ENCODE data around the gene UPF1.

Gene UPF1

GRCh38 chr19:18842166-18842565 lies 10.4 kb downstream of the UPF1 start:
- POLR2A ChIA-PET = interaction anchor here (4.9 kb wide), 1 partner anchor 11 kb away, joined by 23 read pairs; the partner anchor contains the start of gene UPF1
- TF ChIP-seq GLIS2 (tag by site-specific recombination; IDR thresholded peaks at IDR 0.05) (no peak), PRDM10 (tag by site-specific recombination; IDR thresholded peaks at IDR 0.05) (peak; percentile 45)
- Histone ChIP-seq H3K27ac (ENCODE audit: extremely low read depth, low read depth, low read length) (no peak overlapping the region), H3K4me3 (ENCODE audit: low read depth, low read length) (no peak overlapping the region), H3K9me3 (ENCODE audit: control insufficient read depth, insufficient read depth, low read depth, low read length) (no peaks in the 10 kb centered on the region), H3K4me1 (ENCODE audit: control insufficient read depth, insufficient read depth, low read length) (peaks cover 16% of the 10 kb centered on the region), H3K36me3 (ENCODE audit: control insufficient read depth in 2 of 2, insufficient read depth in 1 of 2, low read length in 2 of 2) (peaks cover 4 to 51% of the 10 kb centered on the region in 2 experiments; a peak in 2 of 3 replicates)
- CTCF ChIA-PET = interaction anchor here (0.5 to 1.8 kb wide), 5 partner anchors 10 to 221 kb away, joined by 3 to 6 read pairs (median 3); partner anchors contain the start of gene UPF1

GRCh38 chr19:18843960-18844359 lies 12.2 kb downstream of the UPF1 start:
- no peak overlapping the region for H3K27ac ChIP-seq (ENCODE audit: extremely low read depth, low read depth, low read length)
- no peaks in the 10 kb centered on the region for H3K9me3 ChIP-seq (ENCODE audit: control insufficient read depth, insufficient read depth, low read depth, low read length)
- ChIA-PET CTCF (interaction anchor here (0.6 to 1.5 kb wide), 6 partner anchors 14 to 532 kb away, joined by 3 to 12 read pairs (median 3); no protein-coding TSS in a partner anchor), POLR2A (interaction anchor here (0.5 to 4.9 kb wide), 8 partner anchors 10 to 358 kb away, joined by 3 to 23 read pairs (median 4); partner anchors contain the start of gene UPF1)
- peaks cover 16% of the 10 kb centered on the region for H3K4me1 ChIP-seq (ENCODE audit: control insufficient read depth, insufficient read depth, low read length)
- H3K4me3 ChIP-seq (ENCODE audit: low read depth, low read length) = no peak overlapping the region
- H3K36me3 ChIP-seq (ENCODE audit: control insufficient read depth in 2 of 2, insufficient read depth in 1 of 2, low read length in 2 of 2) = peaks cover 0 to 51% of the 10 kb centered on the region in 2 experiments; a peak in 2 of 3 replicates
- no peak for TF ChIP-seq ZNF560 (tag by site-specific recombination; IDR thresholded peaks at IDR 0.05; ENCODE audit: borderline replicate concordance)
- no peak for TF ChIP-seq HOXD13 (CRISPR knock-in tag; IDR thresholded peaks at IDR 0.05; ENCODE audit: borderline replicate concordance)
- no peak for TF ChIP-seq ZNF548 (tag by site-specific recombination; IDR thresholded peaks at IDR 0.05)
- TF ChIP-seq ZNF561 (tag by site-specific recombination; IDR thresholded peaks at IDR 0.05; ENCODE audit: borderline replicate concordance) = no peak
- no peak for TF ChIP-seq RBAK (tag by site-specific recombination; IDR thresholded peaks at IDR 0.05)
- no peak for TF ChIP-seq ZBTB20 (tag by site-specific recombination; IDR thresholded peaks at IDR 0.05)

GRCh38 chr19:18844806-18845329 lies 13.1 kb downstream of the UPF1 start:
- Histone ChIP-seq H3K36me3 (ENCODE audit: control insufficient read depth in 2 of 2, insufficient read depth in 1 of 2, low read length in 2 of 2) (peaks cover 0 to 55% of the 10 kb centered on the region in 2 experiments; a peak in 1 of 3 replicates), H3K9me3 (ENCODE audit: control insufficient read depth, insufficient read depth, low read depth, low read length) (no peaks in the 10 kb centered on the region), H3K4me3 (ENCODE audit: low read depth, low read length) (no peak overlapping the region), H3K4me1 (ENCODE audit: control insufficient read depth, insufficient read depth, low read length) (peaks cover 12% of the 10 kb centered on the region), H3K27ac (ENCODE audit: extremely low read depth, low read depth, low read length) (no peak overlapping the region)
- CTCF ChIA-PET = interaction anchor here (0.8 to 3.9 kb wide), 3 partner anchors 9 to 256 kb away, joined by 5 to 69 read pairs (median 7); partner anchors contain the start of genes REX1BD and UPF1
- POLR2A ChIA-PET = interaction anchor here (0.7 to 4.9 kb wide), 3 partner anchors 13 to 257 kb away, joined by 3 to 23 read pairs (median 4); partner anchors contain the start of genes REX1BD and UPF1
- TF ChIP-seq TSHZ1 (tag by site-specific recombination; IDR thresholded peaks at IDR 0.05; ENCODE audit: borderline replicate concordance) (no peak), ZNF174 (tag by site-specific recombination; IDR thresholded peaks at IDR 0.05) (no peak), ZNF596 (tag by site-specific recombination; IDR thresholded peaks at IDR 0.05) (no peak), IKZF3 (tag by site-specific recombination; IDR thresholded peaks at IDR 0.05) (no peak), ZNF791 (tag by site-specific recombination; IDR thresholded peaks at IDR 0.05) (no peak), ZNF549 (tag by site-specific recombination; IDR thresholded peaks at IDR 0.05) (no peak), ZNF785 (tag by site-specific recombination; IDR thresholded peaks at IDR 0.05) (no peak), MZF1 (tag by site-specific recombination; IDR thresholded peaks at IDR 0.05; ENCODE audit: borderline replicate concordance) (no peak), ZBTB17 (tag by site-specific recombination; IDR thresholded peaks at IDR 0.05) (no peak), ZNF776 (tag by site-specific recombination; IDR thresholded peaks at IDR 0.05; ENCODE audit: borderline replicate concordance) (no peak), SP3 (tag by site-specific recombination; IDR thresholded peaks at IDR 0.05) (no peak), TCF7L2 (IDR thresholded peaks at IDR 0.05; ENCODE audit: borderline replicate concordance, low read depth, low read length) (no peak), ZFHX2 (tag by site-specific recombination; conservative IDR thresholded peaks at IDR 0.05) (no peak), ZBTB6 (tag by site-specific recombination; IDR thresholded peaks at IDR 0.05) (no peak), ZNF140 (tag by site-specific recombination; IDR thresholded peaks at IDR 0.05) (no peak)

All from HEK293 (cell line).